ENCODE results near the gene SPATA2.

DNA sequence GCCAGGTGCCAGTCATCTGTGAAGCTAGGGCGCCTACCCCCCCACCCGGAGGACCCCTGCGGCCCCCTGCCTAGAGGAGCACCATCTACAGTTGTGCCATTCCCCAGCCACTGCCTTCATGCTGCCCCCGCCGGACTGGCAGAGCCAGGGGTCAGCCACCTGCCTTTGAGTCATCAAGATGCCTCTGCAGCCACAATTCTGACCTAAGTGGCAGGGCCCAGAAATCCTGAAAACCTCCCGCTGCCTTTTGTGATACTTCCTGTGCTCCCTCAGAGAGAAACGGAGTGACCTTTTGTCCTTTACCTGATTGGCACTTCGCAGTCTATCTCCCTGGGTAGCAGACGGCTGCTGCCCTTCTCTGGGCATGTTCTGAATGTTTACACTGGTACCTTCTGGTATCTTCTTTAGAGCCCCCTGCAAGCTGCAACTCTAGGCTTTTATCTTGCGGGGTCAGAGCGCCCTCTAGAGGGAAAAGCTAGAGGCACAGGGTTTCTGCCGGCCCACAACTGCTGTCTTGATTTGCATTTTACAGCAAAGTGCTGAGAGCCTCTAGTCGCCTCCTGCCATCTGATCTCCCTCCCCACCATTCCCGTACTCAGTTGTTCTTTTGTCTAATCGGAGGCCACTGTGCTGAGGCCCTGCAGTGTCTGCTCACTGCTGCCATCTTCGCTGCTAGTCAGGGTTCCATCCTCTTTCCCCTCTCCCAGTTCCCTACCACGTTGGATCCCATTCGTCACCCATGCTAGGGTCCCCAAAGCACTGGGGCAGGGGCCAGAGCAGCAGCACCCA lies 26.9 kb downstream of the SPATA2 start:
- peak; percentile 95 for TF ChIP-seq CTCF (IDR thresholded peaks at IDR 0.05)
- no peak for TF ChIP-seq POLR2AphosphoS5 (IDR thresholded peaks at IDR 0.05; ENCODE audit: low read depth, low read length)

Measured in Panc1 (cell line).